NT2/D1 (cell line): ENCODE measurements around the gene MAN2B1.

ENCODE experiments used
- DNase-seq: peaks from one replicate; pipeline ENCODE4 v3.0.0-alpha.2; 2011; ENCODE audit warnings: low read depth, low spot score
- H3K27me3 ChIP-seq: 2 replicates; pipeline ENCODE4 v1.6.0; 2011; ENCODE audit warnings: mild to moderate bottlenecking; ENCODE audit not compliant: insufficient read length, insufficient read depth
- H3K36me3 ChIP-seq: 2 replicates; pipeline ENCODE4 v1.6.1; 2011; ENCODE audit warnings: mild to moderate bottlenecking, low read length, mixed read lengths; ENCODE audit not compliant: insufficient read depth, insufficient read length
- H3K4me1 ChIP-seq: 2 replicates; pipeline ENCODE4 v1.5.1; 2011; ENCODE audit not compliant: insufficient read depth, insufficient read length
- H3K4me3 ChIP-seq: 2 replicates; pipeline ENCODE4 v1.5.1; 2011; ENCODE audit warnings: low read depth; ENCODE audit not compliant: insufficient read length
- H3K9ac ChIP-seq: 2 replicates; pipeline ENCODE4 v1.6.0; 2011; ENCODE audit warnings: low read depth; ENCODE audit not compliant: insufficient read length
- H3K9me3 ChIP-seq: 2 replicates; pipeline ENCODE4 v1.5.1; 2011; ENCODE audit warnings: mild to moderate bottlenecking, low read length; ENCODE audit not compliant: insufficient read depth
- SUZ12 ChIP-seq: IDR thresholded peaks from 2 replicates; pipeline ENCODE4 v1.6.1; 2011; ENCODE audit not compliant: insufficient read length, insufficient read depth; ENCODE audit errors: extremely low read depth
- YY1 ChIP-seq: IDR thresholded peaks from 2 replicates; pipeline ENCODE4 v1.6.1; 2011; ENCODE audit not compliant: insufficient read length, insufficient read depth
- ZNF274 ChIP-seq: IDR thresholded peaks from 2 replicates; pipeline ENCODE4 v1.6.1; 2011; ENCODE audit warnings: mild to moderate bottlenecking, low read depth, low read length

Gene MAN2B1

GRCh38 chr19:12676384-12676792 is 9.8 kb upstream of the MAN2B1 start:
- Histone ChIP-seq H3K4me1 (peaks cover 12% of the 10 kb centered on the region), H3K27me3 (no peaks in the 10 kb centered on the region), H3K4me3 (no peak overlapping the region), H3K9ac (no peak overlapping the region), H3K36me3 (peaks cover 81% of the 10 kb centered on the region), H3K9me3 (no peaks in the 10 kb centered on the region)
- TF ChIP-seq ZNF274 = no peak
- no peak for TF ChIP-seq SUZ12
- TF ChIP-seq YY1 = no peak
- peak; percentile 87 for DNase-seq

DNA sequence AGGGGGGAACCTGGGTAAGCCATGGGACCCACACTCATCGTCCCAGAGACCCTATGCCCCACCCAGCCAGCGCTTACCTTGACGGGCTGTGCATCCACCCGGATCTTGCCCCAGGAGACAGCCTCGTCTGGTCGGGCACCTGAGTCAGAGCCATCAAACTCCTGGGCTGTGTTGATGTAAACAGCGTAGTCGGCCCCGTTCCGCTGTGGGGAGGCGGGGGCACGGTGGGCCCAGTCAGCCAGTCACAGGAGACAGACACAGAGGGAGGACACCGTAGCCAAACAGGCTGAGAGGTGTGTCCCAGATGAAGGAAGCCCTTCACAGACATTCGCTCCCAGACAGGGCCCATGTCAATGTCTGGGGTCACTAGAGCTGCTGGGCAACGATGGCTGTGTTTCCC is 9.4 kb upstream of the MAN2B1 start:
- DNase-seq = no peak
- peaks cover 12% of the 10 kb centered on the region for H3K4me1 ChIP-seq
- TF ChIP-seq ZNF274 = no peak

GRCh38 chr19:12675399-12675798 is 8.9 kb upstream of the MAN2B1 start:
- Histone ChIP-seq H3K4me3 (no peak overlapping the region), H3K4me1 (peaks cover 15% of the 10 kb centered on the region), H3K9me3 (no peaks in the 10 kb centered on the region), H3K27me3 (no peaks in the 10 kb centered on the region), H3K9ac (no peak overlapping the region), H3K36me3 (peaks cover 86% of the 10 kb centered on the region)
- DNase-seq = no peak
- no peak for TF ChIP-seq YY1
- no peak for TF ChIP-seq SUZ12
- TF ChIP-seq ZNF274 = no peak

More for the DNA sequence above, 9.4 kb upstream of the MAN2B1 start:
- no peak overlapping the region for H3K4me3 ChIP-seq
- H3K9me3 ChIP-seq = no peaks in the 10 kb centered on the region
- H3K36me3 ChIP-seq = peaks cover 81% of the 10 kb centered on the region
- no peak overlapping the region for H3K9ac ChIP-seq
- no peaks in the 10 kb centered on the region for H3K27me3 ChIP-seq

GRCh38 chr19:12672744-12673143 is 6.2 kb upstream of the MAN2B1 start:
- no peaks in the 10 kb centered on the region for H3K9me3 ChIP-seq
- TF ChIP-seq YY1 (no peak), ZNF274 (no peak), SUZ12 (no peak)
- H3K4me1 ChIP-seq = peaks cover 20% of the 10 kb centered on the region
- H3K27me3 ChIP-seq = no peaks in the 10 kb centered on the region
- DNase-seq = no peak
- H3K9ac ChIP-seq = no peak overlapping the region
- H3K4me3 ChIP-seq = no peak overlapping the region
- H3K36me3 ChIP-seq = peaks cover 70% of the 10 kb centered on the region

DNA sequence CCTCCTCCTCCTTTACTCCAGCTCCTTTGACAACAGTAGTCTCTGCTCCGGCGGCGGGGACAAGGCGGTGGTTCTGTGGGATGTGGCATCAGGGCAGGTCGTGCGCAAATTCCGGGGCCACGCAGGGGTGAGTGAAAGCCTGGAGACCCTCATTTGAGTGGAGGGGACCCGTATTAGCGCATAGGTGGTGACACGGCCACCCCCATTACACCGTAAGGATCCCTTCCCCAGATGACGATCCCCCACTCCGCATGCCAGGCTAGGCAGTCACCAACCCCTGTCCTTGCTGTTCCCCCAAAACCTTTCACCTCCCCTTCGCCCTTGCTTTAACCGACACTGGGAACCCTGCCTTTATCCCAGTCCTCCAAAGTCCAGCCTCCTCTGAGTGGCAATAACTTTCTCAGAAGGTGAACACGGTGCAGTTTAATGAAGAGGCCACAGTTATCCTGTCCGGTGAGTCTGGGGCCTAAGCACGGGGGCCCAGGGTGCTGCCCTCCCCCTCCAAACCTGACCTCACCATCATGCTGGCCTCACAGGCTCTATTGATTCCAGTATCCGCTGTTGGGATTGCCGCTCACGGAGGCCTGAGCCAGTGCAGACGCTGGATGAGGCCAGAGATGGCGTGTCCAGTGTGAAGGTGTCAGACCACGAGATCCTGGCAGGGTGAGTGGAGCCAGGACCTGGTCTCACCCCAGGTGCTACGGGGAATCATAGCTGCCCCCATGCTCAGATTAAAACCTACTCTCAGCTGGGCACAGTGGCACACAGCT is 3.8 kb upstream of the MAN2B1 start:
- Histone ChIP-seq H3K4me3 (peak overlapping the region; percentile 89), H3K4me1 (peaks cover 20% of the 10 kb centered on the region), H3K9ac (peak overlapping the region; percentile 98), H3K27me3 (no peaks in the 10 kb centered on the region), H3K36me3 (peaks cover 53% of the 10 kb centered on the region), H3K9me3 (no peaks in the 10 kb centered on the region)
- TF ChIP-seq YY1 (no peak), ZNF274 (no peak), SUZ12 (no peak)
- DNase-seq = no peak

DNA sequence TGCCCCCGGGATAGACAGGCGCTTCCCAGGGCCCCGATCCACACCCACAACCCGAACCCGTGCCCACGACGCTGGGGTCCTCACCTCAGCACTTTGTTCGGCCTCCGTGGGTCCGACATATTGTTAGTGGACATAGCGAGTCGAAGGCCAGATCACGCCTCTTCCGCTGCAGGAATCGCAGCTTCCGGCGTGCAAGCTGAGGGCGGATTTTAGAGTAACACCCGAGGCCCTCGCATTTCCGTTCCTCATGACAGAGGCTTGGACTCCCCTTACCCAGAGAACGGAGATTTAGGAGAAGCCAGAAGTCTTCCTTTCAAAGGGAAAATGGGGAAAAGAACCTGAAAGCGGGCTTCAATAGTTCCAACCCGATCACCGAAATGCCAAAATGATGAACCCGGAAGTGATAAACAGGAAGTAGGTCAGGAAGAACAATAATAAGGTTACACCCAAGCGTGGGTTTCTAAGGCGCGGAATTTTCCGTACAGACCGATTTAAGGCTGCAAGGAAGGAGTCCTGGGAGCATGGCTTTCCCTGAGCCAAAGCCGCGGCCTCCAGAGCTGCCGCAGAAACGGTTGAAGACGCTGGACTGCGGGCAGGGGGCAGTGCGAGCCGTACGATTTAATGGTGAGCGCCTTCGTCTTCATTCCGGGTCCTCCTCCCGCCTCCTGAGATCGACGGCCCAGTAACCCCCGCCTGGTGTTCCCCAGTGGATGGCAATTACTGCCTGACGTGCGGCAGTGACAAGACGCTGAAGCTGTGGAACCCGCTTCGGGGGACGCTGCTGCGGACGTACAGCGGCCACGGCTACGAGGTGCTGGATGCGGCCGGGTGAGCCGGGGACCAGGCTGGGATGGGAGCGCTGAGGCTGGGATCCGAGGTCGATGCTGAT is 3.0 kb upstream of the MAN2B1 start:
- TF ChIP-seq SUZ12 (no peak), YY1 (peak; percentile 49)
- Histone ChIP-seq H3K9ac (peak overlapping the region; percentile 98), H3K4me3 (peak overlapping the region; percentile 89), H3K9me3 (no peaks in the 10 kb centered on the region), H3K36me3 (peaks cover 53% of the 10 kb centered on the region), H3K27me3 (no peaks in the 10 kb centered on the region), H3K4me1 (peaks cover 25% of the 10 kb centered on the region)
- DNase-seq = peak; percentile 65

DNA sequence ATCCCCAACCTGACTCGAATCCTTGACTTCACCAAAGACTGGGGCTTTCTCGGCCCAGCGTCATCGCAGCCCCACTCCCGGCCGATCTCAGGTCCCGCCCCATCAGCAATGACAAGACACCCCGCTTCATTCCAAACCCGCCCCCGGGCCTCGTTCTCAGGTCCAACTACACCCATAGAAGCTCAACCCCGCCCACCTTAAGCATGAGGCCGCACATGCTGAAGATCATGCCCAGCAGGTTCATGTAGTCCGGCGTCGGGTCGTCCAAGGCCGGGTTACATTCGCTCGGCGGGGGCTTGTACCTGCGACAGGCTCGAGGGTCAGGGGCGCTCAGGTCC is 2.4 kb upstream of the MAN2B1 start:
- no peak for DNase-seq
- H3K9me3 ChIP-seq = no peaks in the 10 kb centered on the region
- TF ChIP-seq SUZ12 (no peak), ZNF274 (no peak), YY1 (no peak)
- H3K27me3 ChIP-seq = no peaks in the 10 kb centered on the region
- peaks cover 26% of the 10 kb centered on the region for H3K4me1 ChIP-seq
- H3K4me3 ChIP-seq = peak overlapping the region; percentile 89
- H3K9ac ChIP-seq = peak overlapping the region; percentile 98
- H3K36me3 ChIP-seq = peaks cover 53% of the 10 kb centered on the region
